Body of pancreas (tissue), 4 donors: ENCODE measurements around the gene NAT8L. TPM values are rescaled to one million over a fixed set of nuclear protein-coding genes. Genes with fewer than 3 reads are reported as not detected.

Experiments
- ATAC-seq: fragments of 150-250 bp; one replicate; pipeline ENCODE4 v1.9.1; 2016
- DNase-seq, 4 donors: peaks; one replicate each; pipeline ENCODE4 v3.0.0-alpha.2; 2019
- H3K27ac ChIP-seq, 4 donors: fragments of 200-600 bp; sonication (generic); 1 replicate in 3 of 4; 2 replicates in 1 of 4; pipeline versions ENCODE4 v1.5.1 to v1.6.1; 2016 to 2019; ENCODE audit warnings: mild to moderate bottlenecking in 1 of 4, mixed read lengths in 1 of 4, moderate library complexity in 1 of 4
- H3K27me3 ChIP-seq, 2 donors: fragments of 200-600 bp; sonication (generic); one replicate each; pipeline ENCODE4 v1.6.0; 2016; ENCODE audit warnings: mild to moderate bottlenecking in 1 of 2
- H3K36me3 ChIP-seq, 2 donors: fragments of 200-600 bp; sonication (generic); replicated peaks in 1 of 2; 2 replicates each; pipeline ENCODE4 v1.5.1; 2016; ENCODE audit warnings: low read depth in 2 of 2; ENCODE audit not compliant: insufficient read depth in 1 of 2
- H3K4me1 ChIP-seq: fragments of 200-600 bp; sonication (generic); one replicate; pipeline ENCODE4 v1.6.0; 2016
- H3K4me3 ChIP-seq, 2 donors: fragments of 200-600 bp; sonication (generic); 1 replicate in 1 of 2; 2 replicates in 1 of 2; pipeline ENCODE4 v1.5.1; 2016 to 2019
- H3K9me3 ChIP-seq, 3 donors: fragments of 200-600 bp; sonication (generic); 1 replicate in 2 of 3; 2 replicates in 1 of 3; pipeline ENCODE4 v1.5.1; 2016
- POLR2A ChIP-seq, 3 donors: fragments of 450-650 bp; IDR thresholded peaks; one replicate each; pipeline ENCODE4 v1.6.1; 2016; ENCODE audit warnings: antibody characterized with exemption in 3 of 3, mild to moderate bottlenecking in 2 of 3
- WGBS, 2 donors: methylation state at CpG; one replicate each; pipeline ENCODE4 v1.1.5; 2017; 5-methylcytosine and 5-hydroxymethylcytosine counted together
- intact Hi-C: fragments of 100-400 bp; cut with DNase I; formaldehyde crosslinking; loops from one replicate; pipeline ENCODE4 v1.15.1; 2023
- total RNA-seq, 2 donors: library from RNA; depleted of rRNA; stranded (reverse); fragments of >200 nt; gene quantifications; one replicate each; pipeline ENCODE4 v1.1.0, GENCODE V29; 2016
- TF ChIP-seq, protein P1 (sequence below), 7 experiments: fragments of 450-650 bp in 4 of 7; fragments of 200-600 bp in 3 of 7; sonication (generic) in 3 of 7; IDR thresholded peaks; one replicate each; pipeline ENCODE4 v1.5.1; 2016 to 2019; ENCODE audit warnings: antibody characterized with exemption in 7 of 7

Gene NAT8L
- total RNA-seq, 2 donors from 2014 or later: 3.6 to 18.8 TPM

DNA sequence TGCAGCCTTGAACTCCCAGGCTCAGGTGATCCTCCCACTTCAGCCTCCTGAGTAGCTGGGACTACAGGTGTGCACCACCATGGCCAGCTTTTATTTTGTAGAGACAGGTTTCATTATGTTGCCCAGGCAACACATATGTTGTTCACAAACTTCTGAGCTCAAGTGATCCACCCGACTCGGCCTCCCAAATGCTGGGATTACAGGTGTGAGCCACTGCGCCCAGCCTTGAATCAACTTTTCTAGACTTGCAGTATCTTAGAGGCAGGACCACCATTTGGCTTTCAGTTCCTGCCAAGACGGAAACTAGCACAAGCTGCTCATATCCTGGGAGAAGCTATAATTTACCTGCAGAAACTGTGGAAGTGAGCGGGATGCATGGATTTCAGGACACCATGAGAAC, 19.9 kb downstream of the NAT8L start:
- intact Hi-C loops: no loop called here
- DNase-seq: no peak

DNA sequence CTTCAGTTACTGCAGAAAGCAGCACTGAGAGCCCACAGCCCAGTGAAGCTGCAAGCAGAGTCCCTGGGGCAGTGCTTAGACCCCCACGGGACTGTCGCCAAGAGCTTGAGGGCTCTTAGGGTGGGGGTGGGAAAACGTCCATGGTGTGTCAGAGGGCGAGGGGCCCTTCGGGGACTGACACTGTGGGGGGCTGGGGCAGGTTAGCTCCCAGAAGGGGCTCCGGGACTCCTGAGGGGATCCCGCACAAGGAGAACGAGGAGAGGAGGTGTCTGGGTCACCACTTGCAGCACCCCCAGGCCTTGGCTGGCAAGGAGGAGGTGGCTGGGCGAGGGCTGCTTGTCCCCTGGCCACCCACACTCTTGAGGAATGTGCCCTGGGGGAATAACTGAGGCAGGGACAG, 20.8 kb downstream of the NAT8L start:
- H3K27me3 ChIP-seq: no peaks in the 10 kb centered on the region
- WGBS, 2 donors: 87 to 95% methylated on average over 7 to 8 of the region's 9 CpGs
- DNase-seq (peak in 1 of 4 donors; percentile 1), ATAC-seq (no peak)
- TF ChIP-seq, protein P1, sequence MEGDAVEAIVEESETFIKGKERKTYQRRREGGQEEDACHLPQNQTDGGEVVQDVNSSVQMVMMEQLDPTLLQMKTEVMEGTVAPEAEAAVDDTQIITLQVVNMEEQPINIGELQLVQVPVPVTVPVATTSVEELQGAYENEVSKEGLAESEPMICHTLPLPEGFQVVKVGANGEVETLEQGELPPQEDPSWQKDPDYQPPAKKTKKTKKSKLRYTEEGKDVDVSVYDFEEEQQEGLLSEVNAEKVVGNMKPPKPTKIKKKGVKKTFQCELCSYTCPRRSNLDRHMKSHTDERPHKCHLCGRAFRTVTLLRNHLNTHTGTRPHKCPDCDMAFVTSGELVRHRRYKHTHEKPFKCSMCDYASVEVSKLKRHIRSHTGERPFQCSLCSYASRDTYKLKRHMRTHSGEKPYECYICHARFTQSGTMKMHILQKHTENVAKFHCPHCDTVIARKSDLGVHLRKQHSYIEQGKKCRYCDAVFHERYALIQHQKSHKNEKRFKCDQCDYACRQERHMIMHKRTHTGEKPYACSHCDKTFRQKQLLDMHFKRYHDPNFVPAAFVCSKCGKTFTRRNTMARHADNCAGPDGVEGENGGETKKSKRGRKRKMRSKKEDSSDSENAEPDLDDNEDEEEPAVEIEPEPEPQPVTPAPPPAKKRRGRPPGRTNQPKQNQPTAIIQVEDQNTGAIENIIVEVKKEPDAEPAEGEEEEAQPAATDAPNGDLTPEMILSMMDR (IDR thresholded peaks at IDR 0.05): no peak
- no peak for TF ChIP-seq POLR2A (IDR thresholded peaks at IDR 0.05)
- H3K4me1 ChIP-seq: no peaks in the 10 kb centered on the region
- no peak overlapping the region for H3K4me3 ChIP-seq
- no peaks in the 10 kb centered on the region for H3K9me3 ChIP-seq
- H3K36me3 ChIP-seq: no peaks in the 10 kb centered on the region
- intact Hi-C loops: no loop called here
- no peak overlapping the region for H3K27ac ChIP-seq

More for the DNA sequence above, 19.9 kb downstream of the NAT8L start:
- no peaks in the 10 kb centered on the region for H3K4me1 ChIP-seq
- no peaks in the 10 kb centered on the region for H3K27me3 ChIP-seq
- ATAC-seq: no peak
- H3K36me3 ChIP-seq: no peaks in the 10 kb centered on the region
- no peak overlapping the region for H3K27ac ChIP-seq
- TF ChIP-seq, protein P1 (IDR thresholded peaks at IDR 0.05): no peak
- TF ChIP-seq POLR2A (IDR thresholded peaks at IDR 0.05): no peak
- no peaks in the 10 kb centered on the region for H3K9me3 ChIP-seq
- WGBS, 2 donors: 91 to 93% methylated on average over 4 to 5 of the region's 5 CpGs
- H3K4me3 ChIP-seq: no peak overlapping the region

DNA sequence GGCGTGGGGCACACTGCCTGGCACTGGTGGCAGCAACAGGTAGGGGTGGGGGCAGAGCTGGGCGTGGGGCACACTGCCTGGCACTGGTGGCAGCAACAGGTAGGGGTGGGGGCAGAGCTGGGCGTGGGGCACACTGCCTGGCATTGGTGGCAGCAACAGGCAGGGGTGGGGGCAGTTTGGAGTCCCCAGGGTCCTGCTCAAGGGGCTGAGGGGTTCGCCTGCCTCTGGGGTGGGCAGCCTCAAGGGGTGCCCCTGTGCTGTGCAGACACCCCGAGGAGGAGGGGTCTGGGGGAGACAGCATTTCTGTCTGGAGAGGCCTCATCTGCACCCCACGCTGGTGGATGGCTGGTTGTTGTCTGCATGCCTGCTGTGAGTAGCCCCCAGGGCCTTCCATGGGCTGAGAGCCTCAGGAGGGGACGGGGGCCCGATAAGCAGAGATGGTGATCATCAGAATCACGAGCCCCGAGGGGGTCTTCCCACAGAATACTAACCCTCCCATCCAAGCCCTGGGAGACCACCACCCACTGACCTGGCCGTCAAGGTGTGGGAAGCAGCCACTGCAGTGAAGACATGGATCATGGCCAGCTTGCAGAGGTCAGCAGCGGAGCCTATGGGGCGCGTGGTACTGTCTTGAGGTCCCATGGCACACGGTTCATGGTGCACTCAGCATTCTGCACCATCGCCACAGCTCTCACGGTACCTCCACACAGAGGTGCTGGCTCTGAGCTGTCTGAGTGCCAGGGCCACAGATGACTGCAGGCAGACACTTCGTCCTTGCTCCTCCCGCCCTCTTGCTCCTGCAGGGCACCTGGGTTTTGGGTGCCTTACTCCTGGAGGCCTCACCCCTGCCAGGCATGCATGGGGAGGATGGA, 21.5 kb downstream of the NAT8L start:
- TF ChIP-seq, protein P1 (IDR thresholded peaks at IDR 0.05): no peak
- no peak for TF ChIP-seq POLR2A (IDR thresholded peaks at IDR 0.05)
- peak in 1 of 4 donors; percentile 0 for DNase-seq
- 85 to 89% methylated on average over 9 to 19 of the region's 19 CpGs for WGBS, 2 donors
- Histone ChIP-seq H3K4me1 (no peaks in the 10 kb centered on the region), H3K9me3 (no peaks in the 10 kb centered on the region), H3K27ac (no peak overlapping the region), H3K36me3 (no peaks in the 10 kb centered on the region), H3K4me3 (no peak overlapping the region), H3K27me3 (no peaks in the 10 kb centered on the region)
- no peak for ATAC-seq
- intact Hi-C loops: no loop called here

DNA sequence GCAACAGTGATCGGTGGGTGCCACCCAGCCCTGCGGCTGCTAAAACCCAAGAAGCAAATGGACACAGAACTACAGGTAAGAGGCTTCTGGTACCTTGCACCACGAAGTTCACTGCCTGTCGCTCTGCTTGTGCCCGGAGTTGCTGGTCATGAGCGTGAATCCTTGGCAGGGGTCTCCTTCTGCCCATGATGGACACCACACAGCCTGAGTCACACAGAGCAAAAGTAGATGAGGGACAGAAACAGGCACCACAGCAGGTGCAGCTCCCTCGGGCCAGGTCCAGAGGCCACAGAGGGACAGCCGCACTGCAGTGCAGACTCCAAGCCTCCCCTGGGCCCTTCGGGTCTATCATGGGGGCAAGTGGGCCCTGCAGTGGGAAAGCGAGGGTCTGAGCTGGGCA, 22.4 kb downstream of the NAT8L start:
- Histone ChIP-seq H3K4me1 (no peaks in the 10 kb centered on the region), H3K27ac (no peak overlapping the region), H3K36me3 (no peaks in the 10 kb centered on the region), H3K27me3 (no peaks in the 10 kb centered on the region), H3K9me3 (no peaks in the 10 kb centered on the region), H3K4me3 (no peak overlapping the region)
- TF ChIP-seq, protein P1 (IDR thresholded peaks at IDR 0.05): no peak
- TF ChIP-seq POLR2A (IDR thresholded peaks at IDR 0.05): no peak
- DNase-seq (no peak), ATAC-seq (no peak)
- intact Hi-C loops: no loop called here
- whole genome bisulfite sequencing, 2 donors: 86 to 90% methylated on average over 8 to 10 of the region's 10 CpGs

DNA sequence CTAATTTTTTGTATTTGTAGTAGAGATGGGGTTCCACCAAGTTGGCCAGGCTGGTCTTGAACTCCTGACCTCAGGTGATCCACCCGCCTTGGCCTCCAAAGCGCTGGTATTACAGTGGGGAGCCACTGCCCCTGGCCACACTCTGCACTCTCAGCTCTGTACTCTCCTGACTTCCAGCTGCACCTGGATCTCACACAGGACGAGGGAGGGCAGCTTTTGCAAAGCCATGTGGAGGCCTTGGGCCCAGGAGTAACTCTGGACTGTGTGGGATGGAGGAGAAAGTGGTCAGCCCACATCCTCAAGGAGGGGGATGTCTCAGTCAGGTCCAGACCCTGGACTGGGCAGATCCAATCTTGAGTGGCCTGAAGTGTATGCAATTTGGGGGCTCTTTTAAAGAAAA, 23.0 kb downstream of the NAT8L start:
- H3K36me3 ChIP-seq: no peaks in the 10 kb centered on the region
- H3K27me3 ChIP-seq: no peaks in the 10 kb centered on the region
- TF ChIP-seq POLR2A (IDR thresholded peaks at IDR 0.05): no peak
- TF ChIP-seq, protein P1 (IDR thresholded peaks at IDR 0.05): no peak
- H3K4me1 ChIP-seq: no peaks in the 10 kb centered on the region
- 85 to 92% methylated on average over 3 of the region's 3 CpGs for WGBS, 2 donors
- no peak overlapping the region for H3K27ac ChIP-seq
- no peak for DNase-seq
- no peak for ATAC-seq
- H3K4me3 ChIP-seq: no peak overlapping the region
- H3K9me3 ChIP-seq: no peaks in the 10 kb centered on the region
- intact Hi-C loops: no loop called here
